Common myeloid progenitor, CD34-positive (primary cell): ENCODE measurements around the gene CCDC174.

Experiments
- CTCF ChIA-PET: fragments of 350-600 bp; sonication (Branson Sonifier 250); formaldehyde crosslinking; loops from one replicate; lab custom pipeline; 2021; ENCODE audit warnings: antibody characterized with exemption; lab: Charles Lee
- POLR2A ChIA-PET: fragments of 350-600 bp; sonication (Branson Sonifier 250); formaldehyde crosslinking; loops from one replicate; lab custom pipeline; 2021; ENCODE audit warnings: antibody characterized with exemption; lab: Charles Lee
- DNase-seq, 3 donors: peaks; one replicate each; pipeline versions ENCODE4 v3.0.0 to v3.0.0-alpha.2; 2013
- H3K27ac ChIP-seq, 2 experiments: 1 replicate in 1 of 2; 2 replicates in 1 of 2; pipeline ENCODE4 v1.7.0; 2013; ENCODE audit warnings: inconsistent platforms in 2 of 2, low read length in 2 of 2, mild to moderate bottlenecking in 2 of 2, low read depth in 1 of 2, moderate library complexity in 1 of 2; ENCODE audit not compliant: severe bottlenecking in 2 of 2, insufficient read depth in 1 of 2, poor library complexity in 1 of 2
- H3K27me3 ChIP-seq, 5 experiments: replicated peaks in 2 of 5; 1 replicate in 3 of 5; 2 replicates in 2 of 5; pipeline versions ENCODE4 v1.6.1 to v1.7.0; 2013; ENCODE audit warnings: low read length in 4 of 5, mild to moderate bottlenecking in 2 of 5, moderate library complexity in 2 of 5, inconsistent platforms in 1 of 5; ENCODE audit not compliant: insufficient read depth in 5 of 5, control insufficient read depth in 4 of 5
- H3K36me3 ChIP-seq, 4 experiments: 1 replicate in 2 of 4; 2 replicates in 2 of 4; pipeline versions ENCODE4 v1.6.1 to v1.7.0; 2013; ENCODE audit warnings: low read length in 3 of 4, control low read depth in 1 of 4, mild to moderate bottlenecking in 1 of 4; ENCODE audit not compliant: control insufficient read depth in 4 of 4, insufficient read depth in 4 of 4
- H3K4me1 ChIP-seq, 4 experiments: 1 replicate in 3 of 4; 2 replicates in 1 of 4; pipeline versions ENCODE4 v1.6.1 to v1.7.1; 2013; ENCODE audit warnings: low read length in 3 of 4, mild to moderate bottlenecking in 3 of 4, control low read depth in 1 of 4, inconsistent platforms in 1 of 4, moderate library complexity in 1 of 4; ENCODE audit not compliant: control insufficient read depth in 4 of 4, insufficient read depth in 4 of 4; ENCODE audit errors: control extremely low read depth in 1 of 4
- H3K4me3 ChIP-seq, 7 experiments: 1 replicate in 4 of 7; 2 replicates in 3 of 7; pipeline versions ENCODE4 v1.5.1 to v1.7.0; 2013; ENCODE audit warnings: mild to moderate bottlenecking in 7 of 7, low read length in 6 of 7, moderate library complexity in 6 of 7, inconsistent platforms in 2 of 7, low read depth in 2 of 7, control low read depth in 1 of 7; ENCODE audit not compliant: insufficient read depth in 4 of 7, control insufficient read depth in 1 of 7; ENCODE audit errors: extremely low read depth in 1 of 7
- H3K9me3 ChIP-seq, 5 experiments: 1 replicate in 4 of 5; 2 replicates in 1 of 5; pipeline versions ENCODE4 v1.6.1 to v1.7.1; 2013; ENCODE audit warnings: low read length in 4 of 5, mild to moderate bottlenecking in 2 of 5, inconsistent platforms in 1 of 5, low read depth in 1 of 5, moderate library complexity in 1 of 5; ENCODE audit not compliant: control insufficient read depth in 4 of 5, insufficient read depth in 2 of 5; ENCODE audit errors: control extremely low read depth in 1 of 5
- WGBS: methylation state at CpG from one replicate; pipeline ENCODE4 v1.1.5; 2013; ENCODE audit not compliant: insufficient coverage; 5-methylcytosine and 5-hydroxymethylcytosine counted together

CCDC174 gene

GRCh38 chr3:14703128-14703750 is 51.7 kb downstream of the CCDC174 start:
- H3K36me3 ChIP-seq = no peaks in the 10 kb centered on the region
- ChIA-PET POLR2A (interaction anchor here (0.5 kb wide), 1 partner anchor 113 kb away, joined by 3 read pairs; no protein-coding TSS in a partner anchor), CTCF (no interaction called here)
- no peaks in the 10 kb centered on the region for H3K4me1 ChIP-seq
- H3K27ac ChIP-seq = no peak overlapping the region
- no peaks in the 10 kb centered on the region for H3K27me3 ChIP-seq
- H3K4me3 ChIP-seq = no peak overlapping the region
- peaks cover 0 to 2% (median 0%) of the 10 kb centered on the region in 5 experiments for H3K9me3 ChIP-seq
- DNase-seq = no peak
- WGBS = 98% methylated on average over 6 of the region's 9 CpGs

- POLR2A ChIA-PET = interaction anchor here (0.5 kb wide), 1 partner anchor 114 kb away, joined by 3 read pairs; no protein-coding TSS in a partner anchor
Observed at GRCh38 chr3:14703791-14704190, 52.2 kb downstream of the CCDC174 start.

GRCh38 chr3:14706096-14706495 is 54.5 kb downstream of the CCDC174 start:
- H3K27me3 ChIP-seq = no peaks in the 10 kb centered on the region
- peaks cover 0 to 2% (median 0%) of the 10 kb centered on the region in 5 experiments for H3K9me3 ChIP-seq
- H3K36me3 ChIP-seq = no peaks in the 10 kb centered on the region
- no peak overlapping the region for H3K27ac ChIP-seq
- DNase-seq = no peak
- no peaks in the 10 kb centered on the region for H3K4me1 ChIP-seq
- ChIA-PET CTCF (no interaction called here), POLR2A (interaction anchor here (0.6 kb wide), 1 partner anchor 40 kb away, joined by 4 read pairs; no protein-coding TSS in a partner anchor)
- WGBS = 92% methylated on average over 5 of the region's 5 CpGs
- no peak overlapping the region for H3K4me3 ChIP-seq

More at GRCh38 chr3:14703791-14704190, 52.2 kb downstream of the CCDC174 start:
- H3K27ac ChIP-seq = no peak overlapping the region
- no peaks in the 10 kb centered on the region for H3K4me1 ChIP-seq
- DNase-seq = no peak
- H3K36me3 ChIP-seq = no peaks in the 10 kb centered on the region
- WGBS = 100% methylated on average over 2 of the region's 3 CpGs
- no peak overlapping the region for H3K4me3 ChIP-seq
- no peaks in the 10 kb centered on the region for H3K27me3 ChIP-seq
- H3K9me3 ChIP-seq = peaks cover 0 to 2% (median 0%) of the 10 kb centered on the region in 5 experiments
- CTCF ChIA-PET = no interaction called here

DNA sequence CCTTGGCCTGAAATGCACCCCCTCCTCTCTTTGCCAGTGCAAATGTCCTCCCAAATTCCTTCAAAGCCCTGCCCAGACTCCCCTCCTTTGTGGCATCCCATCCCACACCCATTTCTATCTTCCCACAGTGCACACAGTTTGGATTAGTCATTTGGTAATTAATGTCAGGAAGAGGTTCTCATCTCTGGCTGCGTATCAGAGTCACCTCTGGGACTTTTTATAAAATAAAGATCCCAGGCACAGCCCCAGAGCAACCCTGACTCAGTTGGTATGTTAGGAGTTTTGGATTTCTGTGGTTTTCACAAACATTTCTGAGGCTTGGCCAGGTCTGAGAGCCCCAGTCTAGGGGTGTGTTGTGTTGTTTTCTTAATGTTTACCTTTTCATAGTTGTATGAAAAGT is 65.0 kb downstream of the CCDC174 start:
- CTCF ChIA-PET = no interaction called here
- Histone ChIP-seq H3K36me3 (no peaks in the 10 kb centered on the region), H3K9me3 (peaks cover 0 to 23% (median 9%) of the 10 kb centered on the region in 5 experiments), H3K27ac (no peak overlapping the region), H3K4me1 (no peaks in the 10 kb centered on the region), H3K27me3 (no peaks in the 10 kb centered on the region), H3K4me3 (no peak overlapping the region)
- DNase-seq = no peak
- POLR2A ChIA-PET = no interaction called here
- WGBS = no CpG with 5 or more reads among the region's 1 CpG

DNA sequence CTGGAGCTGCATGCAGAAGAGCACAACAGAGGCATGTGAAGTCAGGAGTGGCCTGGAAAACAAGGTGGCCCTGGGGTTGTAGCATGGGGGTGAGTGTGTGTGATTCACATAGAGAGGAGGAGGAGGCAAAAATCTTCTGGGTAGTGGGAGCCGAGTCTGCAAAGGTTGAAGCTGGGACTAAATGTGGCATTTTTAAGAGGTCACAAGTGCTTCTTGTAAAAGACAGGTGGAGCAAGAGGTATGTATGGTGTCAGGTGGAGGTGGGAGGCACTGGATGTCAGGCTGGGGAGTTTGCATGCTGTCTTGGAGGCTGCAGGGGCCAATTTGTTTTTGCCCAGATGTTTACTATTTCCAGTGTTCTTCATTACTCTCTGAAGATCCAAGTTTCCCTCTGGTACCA is 65.7 kb downstream of the CCDC174 start:
- WGBS = 100% methylated on average over 1 of the region's 1 CpG
- Histone ChIP-seq H3K4me1 (no peaks in the 10 kb centered on the region), H3K27me3 (no peaks in the 10 kb centered on the region), H3K4me3 (no peak overlapping the region), H3K9me3 (peaks cover 0 to 18% (median 9%) of the 10 kb centered on the region in 5 experiments), H3K36me3 (no peaks in the 10 kb centered on the region), H3K27ac (no peak overlapping the region)
- ChIA-PET POLR2A (no interaction called here), CTCF (no interaction called here)
- no peak for DNase-seq

- POLR2A ChIA-PET = no interaction called here
- H3K4me1 ChIP-seq = no peaks in the 10 kb centered on the region
- peaks cover 0 to 9% (median 0%) of the 10 kb centered on the region in 5 experiments for H3K9me3 ChIP-seq
- DNase-seq = no peak
- H3K27me3 ChIP-seq = no peaks in the 10 kb centered on the region
- H3K27ac ChIP-seq = no peak overlapping the region
- WGBS = 93% methylated on average over 2 of the region's 2 CpGs
- no peaks in the 10 kb centered on the region for H3K36me3 ChIP-seq
- CTCF ChIA-PET = no interaction called here
- no peak overlapping the region for H3K4me3 ChIP-seq
Observed at GRCh38 chr3:14718539-14718938, 67.0 kb downstream of the CCDC174 start.

DNA sequence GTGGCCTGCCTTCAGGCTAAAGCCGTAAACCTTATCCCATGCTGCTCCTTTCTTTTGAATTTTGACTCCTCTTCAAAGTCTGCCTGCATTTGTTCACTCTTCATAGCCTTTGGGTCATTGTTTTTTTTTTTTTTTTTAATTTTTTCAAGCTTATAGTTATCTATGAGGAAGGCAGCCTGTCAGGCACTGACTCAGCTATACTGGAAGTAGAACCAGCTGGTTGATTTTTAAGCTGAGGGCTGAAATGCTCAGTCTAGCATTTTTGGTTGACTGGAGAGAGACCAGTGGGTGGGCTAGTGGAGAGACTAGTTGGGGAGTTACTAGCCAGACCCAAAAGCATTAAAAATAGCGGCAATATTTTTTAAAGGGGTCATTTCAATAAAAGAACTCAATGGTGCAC is 67.4 kb downstream of the CCDC174 start:
- Histone ChIP-seq H3K4me1 (no peaks in the 10 kb centered on the region), H3K9me3 (peaks cover 0 to 5% (median 0%) of the 10 kb centered on the region in 5 experiments), H3K36me3 (no peaks in the 10 kb centered on the region), H3K27me3 (no peaks in the 10 kb centered on the region), H3K27ac (no peak overlapping the region), H3K4me3 (no peak overlapping the region)
- DNase-seq = peak in 2 of 3 donors; percentile 9 to 37
- 90% methylated on average over 2 of the region's 2 CpGs for WGBS
- ChIA-PET CTCF (interaction anchor here (0.6 kb wide), 1 partner anchor 31 kb away, joined by 3 read pairs; no protein-coding TSS in a partner anchor), POLR2A (no interaction called here)
